Stimulated activated memory B cell treated with anti-CD40 and anti-IgM and Interleukin-4, amounts not matched to agents 10 μg/mL and 1 μg/mL and 100 μg/mL, for 72 hours (primary cell): ENCODE data around the gene ZBTB42.

ENCODE experiments used
- ATAC-seq: fragments of 150-1000 bp; cut with Tn5 transposase; 2 replicates; pipeline ENCODE4 v1.10.0; 2021
- H3K27ac Mint-ChIP-seq: one replicate; pipeline ENCODE4 v1.8.0; 2022; ENCODE audit warnings: mild to moderate bottlenecking, mixed read lengths
- H3K27me3 Mint-ChIP-seq: one replicate; pipeline ENCODE4 v1.8.0; 2022; ENCODE audit warnings: mixed read lengths
- H3K36me3 Mint-ChIP-seq: one replicate; pipeline ENCODE4 v1.8.0; 2022; ENCODE audit warnings: mixed read lengths
- H3K4me1 Mint-ChIP-seq: one replicate; pipeline ENCODE4 v1.8.0; 2022; ENCODE audit warnings: mixed read lengths
- H3K4me3 Mint-ChIP-seq: one replicate; pipeline ENCODE4 v1.8.0; 2022; ENCODE audit warnings: mild to moderate bottlenecking, moderate library complexity, mixed read lengths
- H3K9me3 Mint-ChIP-seq: one replicate; pipeline ENCODE4 v1.8.0; 2022; ENCODE audit warnings: mixed read lengths

Gene ZBTB42

DNA sequence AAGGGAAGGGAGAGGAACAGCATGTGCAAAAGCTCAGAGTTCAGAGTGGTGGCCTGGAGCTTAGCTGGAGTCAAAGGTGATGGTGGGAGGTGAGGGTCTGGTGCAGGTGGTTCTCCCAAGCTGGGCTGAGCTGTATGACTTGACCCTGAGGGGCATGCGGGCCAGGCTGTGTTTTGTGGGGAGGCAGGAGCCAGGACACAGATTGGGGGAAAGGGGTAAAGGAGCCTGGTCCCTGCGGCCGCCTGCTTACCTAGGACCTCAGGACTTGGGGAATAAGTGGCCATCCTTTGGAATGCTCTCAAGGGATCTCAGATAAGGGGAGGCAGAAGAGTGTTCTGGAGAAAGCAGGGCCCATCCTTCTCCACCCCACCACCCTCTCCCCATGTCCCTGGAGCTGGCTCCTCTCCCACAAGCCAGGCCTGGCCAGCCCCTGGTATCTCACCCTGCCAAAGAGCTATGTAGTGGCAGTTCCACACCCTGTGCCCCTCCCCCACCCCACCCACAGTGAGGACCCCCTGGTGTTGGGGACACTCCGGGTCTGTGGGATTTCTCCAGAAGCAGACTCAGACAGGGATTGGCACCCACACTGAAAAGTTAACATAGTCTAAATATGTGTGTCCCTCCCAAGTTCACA is 44.2 kb downstream of the ZBTB42 start:
- Mint-ChIP-seq H3K4me1 (peaks cover 19% of the 10 kb centered on the region), H3K27me3 (peaks cover 93% of the 10 kb centered on the region), H3K4me3 (no peak overlapping the region), H3K36me3 (peaks cover 5% of the 10 kb centered on the region), H3K9me3 (no peaks in the 10 kb centered on the region), H3K27ac (no peak overlapping the region)
- no peak for ATAC-seq

- Mint-ChIP-seq H3K36me3 (peaks cover 5% of the 10 kb centered on the region), H3K4me3 (no peak overlapping the region), H3K27ac (no peak overlapping the region), H3K27me3 (peaks cover 98% of the 10 kb centered on the region), H3K4me1 (peaks cover 19% of the 10 kb centered on the region), H3K9me3 (no peaks in the 10 kb centered on the region)
- ATAC-seq = no peak
Measured at GRCh38 chr14:104845834-104846441, 45.0 kb downstream of the ZBTB42 start.

DNA sequence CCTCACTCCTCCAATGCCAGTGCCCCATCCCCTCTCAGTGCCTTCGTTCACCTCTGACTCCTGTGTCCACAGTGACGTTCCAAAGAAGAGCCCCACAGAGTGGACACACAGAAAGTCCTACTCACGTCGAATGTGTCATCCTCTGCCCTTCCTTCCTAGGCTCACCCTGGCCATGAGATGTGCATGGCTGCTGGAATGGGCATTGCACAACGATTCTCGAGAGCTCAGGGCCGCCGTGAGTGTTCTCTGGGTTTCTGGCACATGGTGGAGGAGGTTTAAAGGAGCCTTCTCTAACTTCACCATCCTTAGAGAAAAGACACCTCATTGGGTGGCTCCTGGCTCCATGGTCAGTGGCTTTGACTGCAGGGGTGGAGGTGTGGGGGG is 51.4 kb downstream of the ZBTB42 start:
- H3K9me3 Mint-ChIP-seq = no peaks in the 10 kb centered on the region
- no peak overlapping the region for H3K27ac Mint-ChIP-seq
- no peaks in the 10 kb centered on the region for H3K4me1 Mint-ChIP-seq
- no peaks in the 10 kb centered on the region for H3K36me3 Mint-ChIP-seq
- ATAC-seq = no peak
- H3K4me3 Mint-ChIP-seq = no peak overlapping the region
- peaks cover 60% of the 10 kb centered on the region for H3K27me3 Mint-ChIP-seq
